Testis (tissue), 3 donors: ENCODE results near the gene TMEM54. TPM values are rescaled to one million over a fixed set of nuclear protein-coding genes. Genes with fewer than 3 reads are reported as not detected.

Experiments
- DNase-seq: peaks from one replicate; pipeline ENCODE4 v3.0.0-alpha.2; 2019
- H3K27ac ChIP-seq, 2 donors: fragments of 200-600 bp; sonication (generic); one replicate each; pipeline ENCODE4 v1.5.1; 2019
- H3K27me3 ChIP-seq: fragments of 200-600 bp; sonication (generic); one replicate; pipeline ENCODE4 v1.5.1; 2019
- H3K36me3 ChIP-seq: fragments of 200-600 bp; sonication (generic); one replicate; pipeline ENCODE4 v1.5.1; 2017; ENCODE audit warnings: low read depth; ENCODE audit errors: missing control alignments
- H3K4me1 ChIP-seq: fragments of 200-600 bp; sonication (generic); one replicate; pipeline ENCODE4 v1.5.1; 2019
- H3K4me3 ChIP-seq, 2 donors: fragments of 200-600 bp; sonication (generic); one replicate each; pipeline ENCODE4 v1.5.1; 2017 to 2019
- H3K9me3 ChIP-seq: fragments of 200-600 bp; sonication (generic); one replicate; pipeline ENCODE4 v1.5.1; 2017
- POLR2A ChIP-seq: fragments of 450-650 bp; IDR thresholded peaks from one replicate; pipeline ENCODE4 v1.6.1; 2017; ENCODE audit warnings: antibody characterized with exemption, mild to moderate bottlenecking, moderate library complexity
- whole genome bisulfite sequencing, 2 donors: methylation state at CpG; one replicate each; pipeline ENCODE4 v1.1.5; 2018; 5-methylcytosine and 5-hydroxymethylcytosine counted together
- intact Hi-C: fragments of 100-400 bp; cut with DNase I; formaldehyde crosslinking; loops from one replicate; pipeline ENCODE4 v1.15.1; 2023; ENCODE audit warnings: low total_unique reads
- polyA plus RNA-seq: library from polyadenylated mRNA; stranded (reverse); fragments of 350-450 nt; fragmentation: Illumina TruSeq; extraction: RNeasy Lipid Tissue Mini Kit (QIAGEN cat#74804); gene quantifications from one replicate; pipeline ENCODE4 v1.2.3, GENCODE V29; 2014; ENCODE audit warnings: low read depth, low replicate concordance; ENCODE audit not compliant: insufficient read depth
- total RNA-seq, 2 donors: library from RNA; depleted of rRNA; stranded (reverse); fragments of >200 nt; gene quantifications; one replicate each; pipeline ENCODE4 v1.2.3, GENCODE V29; 2016
- TF ChIP-seq, protein P1 (sequence below), 3 experiments: fragments of 450-650 bp in 2 of 3; fragments of 200-600 bp in 1 of 3; sonication (generic) in 1 of 3; IDR thresholded peaks; one replicate each; pipeline ENCODE4 v1.5.1; 2016 to 2019; ENCODE audit warnings: antibody characterized with exemption in 3 of 3, mild to moderate bottlenecking in 2 of 3, moderate library complexity in 1 of 3

Gene TMEM54
- total and polyA plus RNA-seq, 3 donors from 2014 or later: 18.7 to 24.0 (median 23.0) TPM

DNA sequence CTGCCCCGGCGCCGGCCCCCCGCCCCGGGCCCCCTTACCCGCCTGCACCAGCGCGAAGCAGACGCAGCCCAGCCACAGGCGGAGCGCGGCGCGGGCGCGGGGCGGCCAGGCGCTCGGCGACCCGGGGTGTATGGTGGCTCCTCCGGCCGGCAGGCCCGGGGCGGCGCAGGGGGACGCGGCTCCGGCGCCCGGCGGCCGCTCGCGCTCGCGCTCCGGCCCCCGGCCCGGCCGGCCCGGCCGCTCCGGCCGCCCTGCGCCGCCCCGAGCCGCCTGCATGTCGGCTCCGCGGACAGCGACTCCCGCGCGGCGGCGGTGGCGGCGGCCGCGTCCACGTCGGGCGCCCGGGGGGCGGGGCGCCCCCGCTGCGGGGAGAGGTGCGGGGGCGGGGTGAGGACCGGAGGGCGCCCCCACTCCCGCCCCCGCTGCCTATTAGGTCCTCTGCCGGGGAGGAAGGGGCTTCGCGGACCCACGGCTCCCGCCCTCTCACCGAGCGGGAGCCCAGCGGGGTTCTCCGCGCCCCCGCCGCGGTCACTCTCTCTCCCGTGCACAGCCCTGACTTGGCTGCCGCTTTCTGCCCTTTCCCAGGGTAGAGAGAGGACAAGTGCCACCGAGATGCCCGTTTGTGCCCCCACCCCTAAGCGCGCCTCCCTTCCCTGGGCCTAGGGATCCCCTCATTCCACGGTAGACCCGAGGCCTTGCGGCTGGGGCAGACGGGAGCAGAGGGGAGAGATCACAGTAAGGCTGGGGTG is 30.4 kb downstream of the TMEM54 start, which contains the start of gene FNDC5:
Gene FNDC5, minus strand, starts transcription at position 298 of the 749 bp plus-strand sequence.
- 1 to 5% methylated on average over 11 to 67 of the region's 99 CpGs for WGBS, 2 donors
- Histone ChIP-seq H3K4me3 (peak within 1 kb of the TSS; percentile 51), H3K4me1 (peaks cover 31% of the 10 kb centered on the region), H3K36me3 (no peaks in the 10 kb centered on the region), H3K27me3 (no peaks in the 10 kb centered on the region), H3K9me3 (no peaks in the 10 kb centered on the region), H3K27ac (no peak within 1 kb of the TSS)
- intact Hi-C loops: loop anchor here (10.0 kb wide), 1 partner anchor 86 kb away; no protein-coding TSS in a partner anchor
- peak; percentile 14 for DNase-seq
- no peak for TF ChIP-seq POLR2A
- TF ChIP-seq, protein P1, sequence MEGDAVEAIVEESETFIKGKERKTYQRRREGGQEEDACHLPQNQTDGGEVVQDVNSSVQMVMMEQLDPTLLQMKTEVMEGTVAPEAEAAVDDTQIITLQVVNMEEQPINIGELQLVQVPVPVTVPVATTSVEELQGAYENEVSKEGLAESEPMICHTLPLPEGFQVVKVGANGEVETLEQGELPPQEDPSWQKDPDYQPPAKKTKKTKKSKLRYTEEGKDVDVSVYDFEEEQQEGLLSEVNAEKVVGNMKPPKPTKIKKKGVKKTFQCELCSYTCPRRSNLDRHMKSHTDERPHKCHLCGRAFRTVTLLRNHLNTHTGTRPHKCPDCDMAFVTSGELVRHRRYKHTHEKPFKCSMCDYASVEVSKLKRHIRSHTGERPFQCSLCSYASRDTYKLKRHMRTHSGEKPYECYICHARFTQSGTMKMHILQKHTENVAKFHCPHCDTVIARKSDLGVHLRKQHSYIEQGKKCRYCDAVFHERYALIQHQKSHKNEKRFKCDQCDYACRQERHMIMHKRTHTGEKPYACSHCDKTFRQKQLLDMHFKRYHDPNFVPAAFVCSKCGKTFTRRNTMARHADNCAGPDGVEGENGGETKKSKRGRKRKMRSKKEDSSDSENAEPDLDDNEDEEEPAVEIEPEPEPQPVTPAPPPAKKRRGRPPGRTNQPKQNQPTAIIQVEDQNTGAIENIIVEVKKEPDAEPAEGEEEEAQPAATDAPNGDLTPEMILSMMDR (IDR thresholded peaks at IDR 0.05): no peak

DNA sequence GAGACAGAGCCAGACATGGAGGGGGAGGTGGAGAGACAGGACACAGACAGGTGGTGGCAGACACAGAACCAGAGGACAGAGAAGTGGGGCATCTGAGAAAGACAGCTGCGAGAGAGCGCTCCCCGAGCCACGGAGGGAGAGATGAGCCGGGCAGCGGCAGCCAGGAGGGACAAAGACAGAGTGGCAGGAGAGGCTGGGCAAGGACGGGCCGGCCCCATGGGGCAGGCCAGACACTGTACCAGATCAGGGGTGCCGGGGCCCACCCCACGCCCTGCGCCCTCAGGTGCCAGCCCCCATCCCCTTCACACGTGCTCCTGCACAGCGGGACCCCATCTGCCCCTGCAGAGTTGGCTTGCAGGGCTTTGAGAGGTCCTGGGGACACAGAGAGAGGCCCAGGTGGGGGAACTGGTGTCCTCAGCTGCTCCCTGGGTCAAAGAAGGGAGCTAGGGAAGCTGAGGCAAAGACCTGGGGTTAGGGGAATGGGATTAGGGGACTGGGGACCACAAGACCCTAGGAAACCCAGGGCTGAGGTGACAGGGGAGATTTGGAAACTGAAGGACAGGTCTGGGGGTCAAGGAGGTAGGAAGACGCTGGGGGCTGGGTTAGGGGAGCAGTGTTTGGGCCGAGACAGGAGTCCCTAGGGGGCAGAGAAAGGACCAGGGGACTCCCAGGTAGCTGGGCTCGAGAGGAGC is 31.1 kb downstream of the TMEM54 start:
- intact Hi-C loops: loop anchor here (10.0 kb wide), 1 partner anchor 85 kb away; no protein-coding TSS in a partner anchor
- Histone ChIP-seq H3K4me1 (peaks cover 38% of the 10 kb centered on the region), H3K36me3 (no peaks in the 10 kb centered on the region), H3K4me3 (peak overlapping the region; percentile 37 to 38), H3K27ac (no peak overlapping the region), H3K9me3 (no peaks in the 10 kb centered on the region), H3K27me3 (no peaks in the 10 kb centered on the region)
- DNase-seq: peak; percentile 14
- TF ChIP-seq, protein P1 (IDR thresholded peaks at IDR 0.05): no peak
- TF ChIP-seq POLR2A: no peak
- WGBS, 2 donors: 46% methylated on average over 13 to 16 of the region's 16 CpGs

DNA sequence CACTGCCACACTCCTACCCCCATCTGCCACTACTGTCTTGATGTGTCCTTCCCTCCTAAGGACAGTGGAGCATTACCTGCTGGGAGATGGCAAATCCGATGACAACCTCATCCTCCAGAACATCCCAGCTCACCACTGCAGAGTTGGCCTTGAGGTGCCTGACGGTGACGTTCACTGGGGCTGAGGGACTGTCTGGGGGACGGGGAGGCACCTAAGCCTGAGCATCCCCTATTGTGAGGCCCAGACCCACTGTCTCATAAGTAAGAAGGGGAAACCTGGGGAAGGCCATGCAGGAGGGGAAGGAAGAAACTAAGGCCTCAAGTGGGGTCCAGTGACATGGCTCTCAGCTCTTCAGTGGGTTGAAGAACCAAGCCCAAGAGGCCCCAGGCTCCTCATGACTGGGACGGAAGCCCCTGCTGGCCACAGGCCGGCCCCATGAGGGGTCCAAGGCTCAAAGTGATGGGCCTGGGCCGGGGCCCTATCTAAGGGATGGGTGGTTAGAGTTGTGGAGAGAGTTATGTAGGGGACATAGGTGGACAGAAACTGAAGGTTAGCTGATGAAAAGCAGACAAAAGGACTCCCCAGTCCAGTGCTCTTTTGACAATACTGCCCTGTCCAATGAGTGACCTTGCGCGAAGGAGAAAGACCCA is 32.3 kb downstream of the TMEM54 start:
- intact Hi-C loops: no loop called here
- 88 to 89% methylated on average over 9 of the region's 9 CpGs for WGBS, 2 donors
- TF ChIP-seq, protein P1 (IDR thresholded peaks at IDR 0.05): no peak
- TF ChIP-seq POLR2A: no peak

DNA sequence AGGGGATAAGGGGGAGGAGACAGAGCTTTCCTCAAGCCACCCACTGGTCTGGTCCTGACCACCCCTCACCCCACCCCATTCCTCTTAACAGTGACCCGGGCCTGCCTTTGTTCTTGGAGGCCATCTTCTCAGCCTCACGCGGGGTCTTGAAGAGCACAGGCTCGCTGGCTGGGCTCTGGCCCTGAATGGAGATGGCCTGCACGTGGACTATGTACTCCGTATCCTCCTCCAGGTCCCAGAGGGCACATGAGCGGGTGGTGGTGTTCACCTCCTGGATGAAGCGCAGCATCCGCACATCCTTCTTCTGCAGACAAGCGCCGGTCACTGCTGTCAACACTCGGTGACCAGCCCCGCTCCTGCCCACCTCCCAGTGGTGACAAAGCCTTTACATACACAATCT is 33.1 kb downstream of the TMEM54 start:
- Histone ChIP-seq H3K27ac (no peak overlapping the region), H3K36me3 (no peaks in the 10 kb centered on the region), H3K4me3 (no peak overlapping the region), H3K9me3 (no peaks in the 10 kb centered on the region), H3K4me1 (peaks cover 42% of the 10 kb centered on the region), H3K27me3 (no peaks in the 10 kb centered on the region)
- DNase-seq: peak; percentile 13
- 93 to 100% methylated on average over 12 to 13 of the region's 13 CpGs for WGBS, 2 donors
- intact Hi-C loops: no loop called here
- no peak for TF ChIP-seq POLR2A
- TF ChIP-seq, protein P1 (IDR thresholded peaks at IDR 0.05): no peak

More for the DNA sequence above, 32.3 kb downstream of the TMEM54 start:
- Histone ChIP-seq H3K27me3 (no peaks in the 10 kb centered on the region), H3K27ac (no peak overlapping the region), H3K9me3 (no peaks in the 10 kb centered on the region), H3K36me3 (no peaks in the 10 kb centered on the region), H3K4me3 (no peak overlapping the region), H3K4me1 (peaks cover 42% of the 10 kb centered on the region)
- DNase-seq: peak; percentile 8
